A549 (cell line): ENCODE measurements around the gene CTIF.

ENCODE experiments used
- EP300 ChIP-seq, 2 experiments: fragments of >200 bp; sonication (Bioruptor Twin); formaldehyde crosslinking; IDR thresholded peaks; 2 replicates in 1 of 2; 3 replicates in 1 of 2; pipeline ENCODE4 v1.6.1; 2016 to 2017
- POLR2A ChIP-seq: IDR thresholded peaks from 2 replicates; pipeline ENCODE4 v1.6.1; 2012; ENCODE audit warnings: mild to moderate bottlenecking, low read length
- RAD21 ChIP-seq, 2 experiments: fragments of >200 bp in 1 of 2; sonication (Bioruptor Twin) in 1 of 2; formaldehyde crosslinking in 1 of 2; IDR thresholded peaks in 1 of 2; conservative IDR thresholded peaks in 1 of 2; 2 replicates in 1 of 2; 3 replicates in 1 of 2; pipeline ENCODE4 v1.6.1; 2012 to 2018; ENCODE audit warnings: inconsistent platforms in 1 of 2
- TF ChIP-seq, protein P1 (sequence below): fragments of >200 bp; sonication (Bioruptor Twin); formaldehyde crosslinking; IDR thresholded peaks from 3 replicates; pipeline ENCODE4 v1.5.1; 2016

DNA sequence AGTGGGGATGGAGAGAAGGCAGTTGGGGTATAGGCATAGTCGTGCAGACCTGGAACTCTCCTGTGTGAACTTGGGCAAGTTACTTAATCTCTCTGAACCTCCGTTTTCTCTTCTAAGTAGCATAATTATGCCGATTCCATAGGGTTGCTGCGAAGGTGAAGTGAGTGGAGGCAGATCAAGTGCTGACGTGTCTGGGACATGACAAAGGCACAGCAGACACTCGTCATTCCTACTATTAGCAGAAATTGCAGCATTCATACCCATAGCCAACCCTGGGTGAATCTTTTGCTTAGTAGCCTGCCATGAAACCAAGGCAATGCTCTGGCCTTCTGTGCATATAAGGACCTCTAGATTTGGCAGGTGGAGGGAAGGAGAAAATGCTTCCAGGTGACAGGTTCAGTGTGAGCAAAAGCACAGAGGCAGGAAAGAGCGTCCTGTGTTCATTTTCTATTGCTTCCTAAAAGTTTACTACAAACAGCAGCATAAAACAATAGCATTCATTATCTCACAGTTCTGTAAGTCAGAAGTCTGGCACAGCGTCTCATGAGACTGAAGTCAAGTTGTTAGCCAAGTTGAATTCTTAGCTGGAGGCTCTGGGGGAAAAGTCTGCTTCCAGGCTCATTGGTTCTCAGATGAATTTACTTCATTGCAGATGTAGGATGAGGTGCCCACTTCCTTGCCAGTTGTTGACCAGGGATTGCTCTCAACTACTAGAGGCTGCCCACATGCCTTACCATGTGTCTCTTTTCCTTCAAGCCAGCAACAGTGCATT, 77.8 kb downstream of the CTIF start:
- TF ChIP-seq, protein P1, sequence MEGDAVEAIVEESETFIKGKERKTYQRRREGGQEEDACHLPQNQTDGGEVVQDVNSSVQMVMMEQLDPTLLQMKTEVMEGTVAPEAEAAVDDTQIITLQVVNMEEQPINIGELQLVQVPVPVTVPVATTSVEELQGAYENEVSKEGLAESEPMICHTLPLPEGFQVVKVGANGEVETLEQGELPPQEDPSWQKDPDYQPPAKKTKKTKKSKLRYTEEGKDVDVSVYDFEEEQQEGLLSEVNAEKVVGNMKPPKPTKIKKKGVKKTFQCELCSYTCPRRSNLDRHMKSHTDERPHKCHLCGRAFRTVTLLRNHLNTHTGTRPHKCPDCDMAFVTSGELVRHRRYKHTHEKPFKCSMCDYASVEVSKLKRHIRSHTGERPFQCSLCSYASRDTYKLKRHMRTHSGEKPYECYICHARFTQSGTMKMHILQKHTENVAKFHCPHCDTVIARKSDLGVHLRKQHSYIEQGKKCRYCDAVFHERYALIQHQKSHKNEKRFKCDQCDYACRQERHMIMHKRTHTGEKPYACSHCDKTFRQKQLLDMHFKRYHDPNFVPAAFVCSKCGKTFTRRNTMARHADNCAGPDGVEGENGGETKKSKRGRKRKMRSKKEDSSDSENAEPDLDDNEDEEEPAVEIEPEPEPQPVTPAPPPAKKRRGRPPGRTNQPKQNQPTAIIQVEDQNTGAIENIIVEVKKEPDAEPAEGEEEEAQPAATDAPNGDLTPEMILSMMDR, result no peak
- TF ChIP-seq POLR2A (no peak), EP300 (IDR thresholded peaks at IDR 0.05) (no peak), RAD21 (conservative IDR thresholded peaks at IDR 0.05 in 1 of 2, IDR thresholded peaks at IDR 0.05 in 1 of 2) (no peak)
